ENCODE results near the gene ZFP69B. TPM values are rescaled to one million over a fixed set of nuclear protein-coding genes. Genes with fewer than 3 reads are reported as not detected.
"Not testable (repeated sequence)": the region's sequence is repeated elsewhere in the genome, so short reads cannot be mapped to it uniquely, and the experiment has no call there.

Gene ZFP69B
- polyA plus RNA-seq, 1 donor = 2.7 TPM

- no peak for DNase-seq
Measured at GRCh38 chr1:40438391-40439015, 11.8 kb upstream of the ZFP69B start.

GRCh38 chr1:40439247-40439646 is 11.0 kb upstream of the ZFP69B start:
- no peak for DNase-seq

GRCh38 chr1:40450495-40451237 is 390 bp downstream of the ZFP69B start:
- DNase-seq = no peak

GRCh38 chr1:40451238-40451585 is 936 bp downstream of the ZFP69B start:
- DNase-seq = no peak

- DNase-seq = no peak
Measured at GRCh38 chr1:40454873-40455272, 4.6 kb downstream of the ZFP69B start.

- no peak for DNase-seq
Measured at GRCh38 chr1:40462956-40463590, 12.8 kb downstream of the ZFP69B start.

- no peak for DNase-seq
Measured at GRCh38 chr1:40469327-40469726, 19.1 kb downstream of the ZFP69B start.

GRCh38 chr1:40475268-40475667 is 25.0 kb downstream of the ZFP69B start:
- DNase-seq = no peak

- peak; percentile 74 for DNase-seq
Measured at GRCh38 chr1:40476924-40477677, 26.8 kb downstream of the ZFP69B start, which contains the start of gene ZFP69. ZFP69 (plus strand) TSS chr1:40477290; CDS start chr1:40479362, 2,072 bp downstream.

- peak; percentile 20 for DNase-seq
Measured at GRCh38 chr1:40477678-40478053, 27.4 kb downstream of the ZFP69B start.

- DNase-seq = peak; percentile 1
Measured at GRCh38 chr1:40478276-40478675, 28.0 kb downstream of the ZFP69B start.

GRCh38 chr1:40479156-40479555 is 28.9 kb downstream of the ZFP69B start:
- DNase-seq = no peak

- DNase-seq = no peak
Measured at GRCh38 chr1:40495315-40495903, 45.1 kb downstream of the ZFP69B start.

- not testable (repeated sequence) for DNase-seq
Measured at GRCh38 chr1:40502651-40503050, 52.4 kb downstream of the ZFP69B start.

- no peak for DNase-seq
Measured at GRCh38 chr1:40507973-40508372, 57.7 kb downstream of the ZFP69B start.

- DNase-seq = peak; percentile 80
Measured at GRCh38 chr1:40508375-40509341, 58.4 kb downstream of the ZFP69B start, which contains the start of gene EXO5. EXO5 (plus strand) TSS chr1:40508767; CDS start chr1:40514545, 5,778 bp downstream.

Other genes starting within 250 kb of the ZFP69B start
- not detected for gene TMCO2, start 202.5 kb upstream of the ZFP69B start, polyA plus RNA-seq (ENCODE audit: insufficient read length)
- 24.5 TPM for gene ZMPSTE24, start 192.2 kb upstream of the ZFP69B start, polyA plus RNA-seq (ENCODE audit: insufficient read length)
- gene COL9A2, start 133.2 kb upstream of the ZFP69B start, polyA plus RNA-seq (ENCODE audit: insufficient read length) = 1.2 TPM
- gene SMAP2, start 76.7 kb upstream of the ZFP69B start, polyA plus RNA-seq (ENCODE audit: insufficient read length) = 16.3 TPM
- 5.0 TPM for gene ZFP69, start 26.8 kb downstream of the ZFP69B start, polyA plus RNA-seq (ENCODE audit: insufficient read length)
- gene EXO5, start 58.3 kb downstream of the ZFP69B start, polyA plus RNA-seq (ENCODE audit: insufficient read length) = 7.2 TPM
- gene ZNF684, start 81.2 kb downstream of the ZFP69B start, polyA plus RNA-seq (ENCODE audit: insufficient read length) = 3.6 TPM
- 0.46 TPM for gene RIMS3, start 215.2 kb downstream of the ZFP69B start, polyA plus RNA-seq (ENCODE audit: insufficient read length)
- 63.2 TPM for gene NFYC, start 241.2 kb downstream of the ZFP69B start, polyA plus RNA-seq (ENCODE audit: insufficient read length)

All from hindlimb muscle (tissue), 1 donor.